Measurements from ENCODE around the gene ENOSF1. TPM values are rescaled to one million over a fixed set of nuclear protein-coding genes. Genes with fewer than 3 reads are reported as not detected.
A peak's percentile ranks its signal among the peaks of the same experiment; 100 is the strongest.

ENOSF1 gene
- total and polyA plus RNA-seq, 2 of the 4 experiments (the other 2 are of a cell fraction): 12.2 to 12.6 TPM

- TF ChIP-seq CTCF (conservative IDR thresholded peaks at IDR 0.05; ENCODE audit: low read depth, low read length): no peak
Observed at GRCh38 chr18:629269-630150, 82.9 kb downstream of the ENOSF1 start (continued).

GRCh38 chr18:627231-627630 is 85.2 kb downstream of the ENOSF1 start:
- no peaks in the 10 kb centered on the region for H3K36me3 ChIP-seq (ENCODE audit: control insufficient read depth, insufficient read depth, low read length)
- H3K56ac ChIP-seq (ENCODE audit: extremely low read depth, insufficient read depth, low read length): no peak overlapping the region
- no peak overlapping the region; the same call in 1 of the 2 replicates for H3K4me2 ChIP-seq (ENCODE audit: low read depth, low read length)
- H2AFZ ChIP-seq (replicated peaks; ENCODE audit: low read length, poor library complexity): no peak overlapping the region
- ChIA-PET CTCF (interaction anchor here (0.8 to 1.5 kb wide), 2 partner anchors 205 to 212 kb away, joined by 3 to 7 read pairs; no protein-coding TSS in a partner anchor), POLR2A (ENCODE audit: unreplicated experiment) (no interaction called here)
- TF ChIP-seq CEBPB (IDR thresholded peaks at IDR 0.05; ENCODE audit: low read depth, low read length) (0 out of 2 replicates have a peak, but pooled peaks have one; percentile 13), SMC3 (IDR thresholded peaks at IDR 0.05; ENCODE audit: low read depth, low read length) (no peak), POLR2A (IDR thresholded peaks at IDR 0.05; ENCODE audit: low read depth, low read length) (no peak), BHLHE40 (IDR thresholded peaks at IDR 0.05; ENCODE audit: low read depth, low read length) (no peak), CHD1 (IDR thresholded peaks at IDR 0.05; ENCODE audit: low read depth, low read length) (no peak)
- H3K4ac ChIP-seq (ENCODE audit: low read depth, low read length): no peak overlapping the region
- no peak overlapping the region for H2AK9ac ChIP-seq (replicated peaks; ENCODE audit: low read depth, low read length, poor library complexity)
- no peak overlapping the region for H3K27ac ChIP-seq (ENCODE audit: insufficient read depth, low read length)
- no peak overlapping the region for H2BK15ac ChIP-seq (ENCODE audit: low read depth, low read length)
- H2AK5ac ChIP-seq (ENCODE audit: low read depth, low read length): no peak overlapping the region
- ATAC-seq (ENCODE audit: low read depth) (peak; percentile 40), DNase-seq (peak; percentile 8)
- no peaks in the 10 kb centered on the region for H4K20me1 ChIP-seq (ENCODE audit: insufficient read depth, low read length)
- H3K27me3 ChIP-seq (ENCODE audit: control insufficient read depth, insufficient read depth, low read length): peaks cover 6% of the 10 kb centered on the region
- no peak overlapping the region for H4K8ac ChIP-seq (ENCODE audit: low read depth in 2 of 2, low read length in 2 of 2)
- H3K14ac ChIP-seq (replicated peaks; ENCODE audit: low read depth, low read length): no peak overlapping the region
- BruUV-seq (replicated peaks): no TSS peak
- H3K9me1 ChIP-seq (ENCODE audit: insufficient read depth, low read length): 0 out of 2 replicates have a peak, but pooled peaks cover 3% of the 10 kb centered on the region
- H3K23ac ChIP-seq (ENCODE audit: low read depth, low read length): no peak overlapping the region
- intact Hi-C loops (cut with micrococcal nuclease) (no loop called here), dilution Hi-C loops (cut with HindIII; ENCODE audit: low sequenced_read_pairs, unreplicated experiment) (no loop called here), in situ Hi-C loops (cut with MboI; ENCODE audit: low sequenced_read_pairs) (no loop called here)
- no peak overlapping the region for H4K91ac ChIP-seq (ENCODE audit: insufficient read depth, low read depth, low read length)
- H4K5ac ChIP-seq (ENCODE audit: low read depth, low read length): no peak overlapping the region
- no CpG with 5 or more reads among the region's 2 CpGs for WGBS, 2 experiments (ENCODE audit: extremely low coverage in 2 of 2, insufficient read length in 1 of 2)
- no peak overlapping the region for H2BK120ac ChIP-seq (ENCODE audit: low read depth, low read length)
- H3K79me1 ChIP-seq (ENCODE audit: low read depth in 1 of 2, low read length in 2 of 2): no peaks in the 10 kb centered on the region
- no peak overlapping the region for H2BK5ac ChIP-seq (ENCODE audit: low read depth, low read length, poor library complexity, severe bottlenecking)
- H3K4me1 ChIP-seq (ENCODE audit: control insufficient read depth, insufficient read depth, low read length): no peaks in the 10 kb centered on the region; the same call in 1 of the 2 replicates
- H3K18ac ChIP-seq (ENCODE audit: low read depth, low read length): no peak overlapping the region
- H3K9me3 ChIP-seq (ENCODE audit: control insufficient read depth, insufficient read depth, low read length): no peaks in the 10 kb centered on the region
- H3K4me3 ChIP-seq (ENCODE audit: insufficient read depth, low read depth, low read length): no peak overlapping the region
- H2BK20ac ChIP-seq (ENCODE audit: low read depth, low read length): no peak overlapping the region
- no peak overlapping the region for H3K9ac ChIP-seq (ENCODE audit: low read depth, low read length)
